ENCODE data around the gene CARM1.

The CARM1 gene

GRCh38 chr19:10896851-10897526 lies 25.6 kb downstream of the CARM1 start:
- Histone ChIP-seq H3K27ac (ENCODE audit: low read depth, low read length) (no peak overlapping the region), H3K9ac (ENCODE audit: low read length) (no peak overlapping the region), H3K36me3 (ENCODE audit: low read length) (no peaks in the 10 kb centered on the region), H4K20me1 (ENCODE audit: low read depth, low read length) (no peaks in the 10 kb centered on the region), H3K9me3 (ENCODE audit: insufficient read depth, low read length) (no peaks in the 10 kb centered on the region), H3K4me2 (ENCODE audit: low read depth, low read length, poor library complexity, severe bottlenecking) (no peak overlapping the region), H3K9me2 (replicated peaks; ENCODE audit: insufficient read depth, low read length) (no peaks in the 10 kb centered on the region), H3K79me2 (ENCODE audit: insufficient read depth, low read length) (peaks cover 66% of the 10 kb centered on the region), H3K27me3 (ENCODE audit: low read length) (no peaks in the 10 kb centered on the region), H3F3A (ENCODE audit: insufficient read depth) (no peaks in the 10 kb centered on the region), H3K4me3 (ENCODE audit: insufficient read depth, low read length, poor library complexity, severe bottlenecking) (no peak overlapping the region), H2AFZ (ENCODE audit: low read depth, low read length, severe bottlenecking) (no peak overlapping the region)
- TF ChIP-seq EZH2phosphoT487 (conservative IDR thresholded peaks at IDR 0.05; ENCODE audit: low read length), result no peak

DNA sequence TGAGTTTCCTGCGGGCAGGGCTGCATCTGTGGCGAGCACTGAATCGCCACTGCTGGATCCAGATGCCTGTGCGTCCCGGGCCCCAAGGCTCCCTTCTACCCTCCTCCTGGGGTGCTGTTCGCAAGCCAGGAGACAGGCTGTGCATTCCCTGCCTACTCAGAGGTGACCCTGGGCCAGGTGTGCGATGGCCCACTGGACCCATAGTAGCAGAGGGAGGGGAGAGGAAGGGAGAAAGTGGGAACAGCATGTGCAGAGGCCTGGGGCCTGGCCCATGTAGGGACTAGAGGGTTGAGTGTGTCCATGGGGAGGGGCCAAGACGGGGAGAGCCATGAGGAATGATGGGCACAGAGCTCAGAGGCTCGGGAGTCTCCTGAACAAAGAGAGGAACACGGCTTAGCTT lies 27.3 kb downstream of the CARM1 start:
- no peak overlapping the region for H3K9ac ChIP-seq (ENCODE audit: low read length)
- H3K27me3 ChIP-seq (ENCODE audit: low read length), result no peaks in the 10 kb centered on the region
- H3K79me2 ChIP-seq (ENCODE audit: insufficient read depth, low read length), result peaks cover 70% of the 10 kb centered on the region
- no peaks in the 10 kb centered on the region for H3F3A ChIP-seq (ENCODE audit: insufficient read depth)
- H3K4me2 ChIP-seq (ENCODE audit: low read depth, low read length, poor library complexity, severe bottlenecking), result no peak overlapping the region
- H2AFZ ChIP-seq (ENCODE audit: low read depth, low read length, severe bottlenecking), result no peak overlapping the region
- no peak for TF ChIP-seq EZH2phosphoT487 (conservative IDR thresholded peaks at IDR 0.05; ENCODE audit: low read length)
- TF ChIP-seq, protein P1, sequence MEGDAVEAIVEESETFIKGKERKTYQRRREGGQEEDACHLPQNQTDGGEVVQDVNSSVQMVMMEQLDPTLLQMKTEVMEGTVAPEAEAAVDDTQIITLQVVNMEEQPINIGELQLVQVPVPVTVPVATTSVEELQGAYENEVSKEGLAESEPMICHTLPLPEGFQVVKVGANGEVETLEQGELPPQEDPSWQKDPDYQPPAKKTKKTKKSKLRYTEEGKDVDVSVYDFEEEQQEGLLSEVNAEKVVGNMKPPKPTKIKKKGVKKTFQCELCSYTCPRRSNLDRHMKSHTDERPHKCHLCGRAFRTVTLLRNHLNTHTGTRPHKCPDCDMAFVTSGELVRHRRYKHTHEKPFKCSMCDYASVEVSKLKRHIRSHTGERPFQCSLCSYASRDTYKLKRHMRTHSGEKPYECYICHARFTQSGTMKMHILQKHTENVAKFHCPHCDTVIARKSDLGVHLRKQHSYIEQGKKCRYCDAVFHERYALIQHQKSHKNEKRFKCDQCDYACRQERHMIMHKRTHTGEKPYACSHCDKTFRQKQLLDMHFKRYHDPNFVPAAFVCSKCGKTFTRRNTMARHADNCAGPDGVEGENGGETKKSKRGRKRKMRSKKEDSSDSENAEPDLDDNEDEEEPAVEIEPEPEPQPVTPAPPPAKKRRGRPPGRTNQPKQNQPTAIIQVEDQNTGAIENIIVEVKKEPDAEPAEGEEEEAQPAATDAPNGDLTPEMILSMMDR (IDR thresholded peaks at IDR 0.05; ENCODE audit: insufficient read depth, low read length, poor library complexity, severe bottlenecking), result no peak
- H3K4me3 ChIP-seq (ENCODE audit: insufficient read depth, low read length, poor library complexity, severe bottlenecking), result no peak overlapping the region
- no peaks in the 10 kb centered on the region for H4K20me1 ChIP-seq (ENCODE audit: low read depth, low read length)
- no peaks in the 10 kb centered on the region for H3K36me3 ChIP-seq (ENCODE audit: low read length)
- H3K27ac ChIP-seq (ENCODE audit: low read depth, low read length), result no peak overlapping the region
- H3K9me3 ChIP-seq (ENCODE audit: insufficient read depth, low read length), result no peaks in the 10 kb centered on the region
- H3K9me2 ChIP-seq (replicated peaks; ENCODE audit: insufficient read depth, low read length), result no peaks in the 10 kb centered on the region

DNA sequence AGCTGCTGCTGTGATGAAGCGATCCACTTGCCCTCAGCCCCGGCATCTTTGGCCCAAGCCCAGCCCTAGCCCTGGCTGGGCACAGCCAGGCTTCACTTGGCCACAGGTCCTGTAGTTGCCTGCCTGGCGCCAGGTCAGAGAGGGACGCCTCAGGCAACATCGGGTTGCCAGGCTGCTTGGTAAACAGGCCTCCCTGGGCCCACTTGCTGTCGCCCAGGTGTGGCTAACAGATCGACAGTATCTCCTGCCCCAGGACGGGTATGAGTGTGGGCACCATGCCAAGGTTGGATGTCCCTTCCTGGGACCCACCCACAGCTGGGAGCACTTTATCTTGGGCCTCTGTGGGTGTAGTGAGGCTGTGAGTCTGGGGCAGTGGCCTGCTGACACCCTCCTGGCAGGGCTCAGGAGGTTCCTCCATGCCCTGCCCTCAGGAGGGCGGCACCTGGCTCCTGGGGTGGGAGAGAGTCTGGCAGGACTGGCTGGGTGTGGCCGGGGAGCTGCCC lies 27.8 kb downstream of the CARM1 start:
- H3K27ac ChIP-seq (ENCODE audit: low read depth, low read length), result no peak overlapping the region
- H3K4me2 ChIP-seq (ENCODE audit: low read depth, low read length, poor library complexity, severe bottlenecking), result no peak overlapping the region
- no peak overlapping the region for H3K9ac ChIP-seq (ENCODE audit: low read length)
- TF ChIP-seq EZH2phosphoT487 (conservative IDR thresholded peaks at IDR 0.05; ENCODE audit: low read length), result no peak
- TF ChIP-seq, protein P1 (IDR thresholded peaks at IDR 0.05; ENCODE audit: insufficient read depth, low read length, poor library complexity, severe bottlenecking), result no peak
- peaks cover 65% of the 10 kb centered on the region for H3K79me2 ChIP-seq (ENCODE audit: insufficient read depth, low read length)
- H3K4me3 ChIP-seq (ENCODE audit: insufficient read depth, low read length, poor library complexity, severe bottlenecking), result no peak overlapping the region
- H2AFZ ChIP-seq (ENCODE audit: low read depth, low read length, severe bottlenecking), result no peak overlapping the region
- no peaks in the 10 kb centered on the region for H3K9me2 ChIP-seq (replicated peaks; ENCODE audit: insufficient read depth, low read length)
- no peaks in the 10 kb centered on the region for H4K20me1 ChIP-seq (ENCODE audit: low read depth, low read length)
- no peaks in the 10 kb centered on the region for H3K9me3 ChIP-seq (ENCODE audit: insufficient read depth, low read length)
- no peaks in the 10 kb centered on the region for H3K27me3 ChIP-seq (ENCODE audit: low read length)
- no peaks in the 10 kb centered on the region for H3K36me3 ChIP-seq (ENCODE audit: low read length)
- H3F3A ChIP-seq (ENCODE audit: insufficient read depth), result no peaks in the 10 kb centered on the region

- Histone ChIP-seq H3K27ac (ENCODE audit: low read depth, low read length) (no peak overlapping the region), H4K20me1 (ENCODE audit: low read depth, low read length) (no peaks in the 10 kb centered on the region), H3F3A (ENCODE audit: insufficient read depth) (no peaks in the 10 kb centered on the region), H3K27me3 (ENCODE audit: low read length) (no peaks in the 10 kb centered on the region), H3K36me3 (ENCODE audit: low read length) (no peaks in the 10 kb centered on the region), H3K79me2 (ENCODE audit: insufficient read depth, low read length) (peaks cover 6% of the 10 kb centered on the region; the same call in 1 of the 2 replicates), H3K9me3 (ENCODE audit: insufficient read depth, low read length) (no peaks in the 10 kb centered on the region), H3K4me2 (ENCODE audit: low read depth, low read length, poor library complexity, severe bottlenecking) (no peak overlapping the region), H3K9me2 (replicated peaks; ENCODE audit: insufficient read depth, low read length) (no peaks in the 10 kb centered on the region), H3K4me3 (ENCODE audit: insufficient read depth, low read length, poor library complexity, severe bottlenecking) (no peak overlapping the region), H2AFZ (ENCODE audit: low read depth, low read length, severe bottlenecking) (no peak overlapping the region), H3K9ac (ENCODE audit: low read length) (no peak overlapping the region)
- TF ChIP-seq EZH2phosphoT487 (conservative IDR thresholded peaks at IDR 0.05; ENCODE audit: low read length), result no peak
- TF ChIP-seq, protein P1 (IDR thresholded peaks at IDR 0.05; ENCODE audit: insufficient read depth, low read length, poor library complexity, severe bottlenecking), result no peak
Observed at GRCh38 chr19:10907925-10908324, 36.6 kb downstream of the CARM1 start.

Measured in SU-DHL-6 (cell line).